C4-2B (cell line): ENCODE data around the gene PLEKHM3.

Source experiments
- CTCF ChIP-seq: fragments of 450-650 bp; conservative IDR thresholded peaks from 2 replicates; pipeline ENCODE4 v1.5.1; 2017; ENCODE audit warnings: mild to moderate bottlenecking
- ZFX ChIP-seq: fragments of 450-650 bp; IDR thresholded peaks from 2 replicates; pipeline ENCODE4 v1.6.1; 2017

- TF ChIP-seq CTCF: no peak
- no peak for TF ChIP-seq ZFX
Measured at GRCh38 chr2:207901829-207902228, 123.5 kb downstream of the PLEKHM3 start.
